PC-9 (cell line): ENCODE measurements around the gene ISCA1.

ENCODE experiments used
- EZH2 ChIP-seq: fragments of 200-600 bp; sonication (generic); IDR thresholded peaks from 2 replicates; pipeline ENCODE4 v1.8.0; 2017; ENCODE audit warnings: antibody characterized with exemption, low read depth
- TF ChIP-seq, protein P1 (sequence below): fragments of 200-600 bp; sonication (generic); conservative IDR thresholded peaks from 2 replicates; pipeline ENCODE4 v1.6.1; 2017; ENCODE audit warnings: mixed run types, antibody characterized with exemption, mild to moderate bottlenecking, moderate library complexity

DNA sequence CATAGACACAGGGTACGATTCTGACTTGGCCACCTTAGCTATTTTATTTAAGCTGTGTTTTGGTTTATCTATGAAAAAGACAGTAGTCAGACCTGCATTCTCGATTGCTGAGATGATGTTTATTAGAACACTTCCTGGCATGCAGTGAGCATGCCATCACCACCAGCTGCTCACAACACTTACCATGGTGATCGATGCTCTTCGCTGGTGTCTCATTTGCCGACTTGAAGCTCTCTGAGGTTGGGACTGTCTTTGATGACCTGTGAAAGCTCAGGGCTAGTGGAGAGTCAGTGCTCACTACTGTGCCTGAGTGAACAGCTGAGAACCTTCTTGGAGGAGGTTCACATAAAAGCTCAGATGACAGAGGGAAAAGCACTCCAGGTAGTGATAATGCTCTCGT lies 18.5 kb downstream of the ISCA1 start:
- TF ChIP-seq, protein P1, sequence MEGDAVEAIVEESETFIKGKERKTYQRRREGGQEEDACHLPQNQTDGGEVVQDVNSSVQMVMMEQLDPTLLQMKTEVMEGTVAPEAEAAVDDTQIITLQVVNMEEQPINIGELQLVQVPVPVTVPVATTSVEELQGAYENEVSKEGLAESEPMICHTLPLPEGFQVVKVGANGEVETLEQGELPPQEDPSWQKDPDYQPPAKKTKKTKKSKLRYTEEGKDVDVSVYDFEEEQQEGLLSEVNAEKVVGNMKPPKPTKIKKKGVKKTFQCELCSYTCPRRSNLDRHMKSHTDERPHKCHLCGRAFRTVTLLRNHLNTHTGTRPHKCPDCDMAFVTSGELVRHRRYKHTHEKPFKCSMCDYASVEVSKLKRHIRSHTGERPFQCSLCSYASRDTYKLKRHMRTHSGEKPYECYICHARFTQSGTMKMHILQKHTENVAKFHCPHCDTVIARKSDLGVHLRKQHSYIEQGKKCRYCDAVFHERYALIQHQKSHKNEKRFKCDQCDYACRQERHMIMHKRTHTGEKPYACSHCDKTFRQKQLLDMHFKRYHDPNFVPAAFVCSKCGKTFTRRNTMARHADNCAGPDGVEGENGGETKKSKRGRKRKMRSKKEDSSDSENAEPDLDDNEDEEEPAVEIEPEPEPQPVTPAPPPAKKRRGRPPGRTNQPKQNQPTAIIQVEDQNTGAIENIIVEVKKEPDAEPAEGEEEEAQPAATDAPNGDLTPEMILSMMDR = no peak
- no peak for TF ChIP-seq EZH2
